HepG2 (cell line): ENCODE data around the gene SLC2A10. TPM values are rescaled to one million over a fixed set of nuclear protein-coding genes. Genes with fewer than 3 reads are reported as not detected.
A peak's percentile ranks its signal among the peaks of the same experiment; 100 is the strongest.

Source experiments
- ARID4A ChIP-seq: sonication (generic); formaldehyde crosslinking; IDR thresholded peaks from 2 replicates; pipeline ENCODE4 v1.5.0; 2020; ENCODE audit warnings: mild to moderate bottlenecking, missing genetic modification reagents, borderline replicate concordance
- ELF3 ChIP-seq: IDR thresholded peaks from 2 replicates; pipeline ENCODE4 v1.6.1; 2016; ENCODE audit warnings: missing genetic modification reagents, missing compliant biosample characterization
- FOXJ3 ChIP-seq: sonication (generic); formaldehyde crosslinking; IDR thresholded peaks from 2 replicates; pipeline ENCODE4 v1.4.0; 2020; ENCODE audit warnings: missing genetic modification reagents, mild to moderate bottlenecking, borderline replicate concordance
- HNF4A ChIP-seq: sonication (generic); formaldehyde crosslinking; IDR thresholded peaks from 2 replicates; pipeline ENCODE4 v1.4.0; 2020; ENCODE audit warnings: missing genetic modification reagents
- HNRNPLL ChIP-seq: fragments of 200-400 bp; formaldehyde crosslinking; IDR thresholded peaks from 2 replicates; pipeline ENCODE4 v1.6.1; 2017; ENCODE audit warnings: mild to moderate bottlenecking, low read depth, low read length; ENCODE audit not compliant: poor library complexity, severe bottlenecking
- NFKB2 ChIP-seq: sonication (generic); formaldehyde crosslinking; IDR thresholded peaks from 2 replicates; pipeline ENCODE4 v1.4.0; 2020; ENCODE audit warnings: missing genetic modification reagents, borderline replicate concordance
- PCBP1 ChIP-seq: fragments of 200-400 bp; formaldehyde crosslinking; IDR thresholded peaks from 2 replicates; pipeline ENCODE4 v1.6.1; 2017; ENCODE audit warnings: mild to moderate bottlenecking, low read depth, low read length, borderline replicate concordance
- RCOR2 ChIP-seq: IDR thresholded peaks from 2 replicates; pipeline ENCODE4 v1.6.1; 2016; ENCODE audit warnings: missing biosample characterization, missing genetic modification reagents
- RORA ChIP-seq: sonication (generic); formaldehyde crosslinking; IDR thresholded peaks from 2 replicates; pipeline ENCODE4 v1.5.0; 2020; ENCODE audit warnings: mild to moderate bottlenecking, missing genetic modification reagents, moderate library complexity
- SOX5 ChIP-seq: IDR thresholded peaks from 2 replicates; pipeline ENCODE4 v1.6.1; 2016; ENCODE audit warnings: borderline replicate concordance
- TBX2 ChIP-seq: sonication (generic); formaldehyde crosslinking; IDR thresholded peaks from 2 replicates; pipeline ENCODE4 v1.5.0; 2020; ENCODE audit warnings: missing genetic modification reagents, mild to moderate bottlenecking, borderline replicate concordance
- TBX3 ChIP-seq: fragments of 450-650 bp; IDR thresholded peaks from 2 replicates; pipeline ENCODE4 v1.6.1; 2017; ENCODE audit warnings: antibody characterized with exemption, mild to moderate bottlenecking, inconsistent platforms, borderline replicate concordance
- TRAFD1 ChIP-seq: sonication (generic); formaldehyde crosslinking; IDR thresholded peaks from 2 replicates; pipeline ENCODE4 v1.5.1; 2020; ENCODE audit warnings: missing genetic modification reagents, mild to moderate bottlenecking, borderline replicate concordance
- ZFP82 ChIP-seq: sonication (generic); formaldehyde crosslinking; IDR thresholded peaks from 2 replicates; pipeline ENCODE4 v1.5.1; 2020; ENCODE audit warnings: mild to moderate bottlenecking, missing genetic modification reagents, borderline replicate concordance
- ZFY ChIP-seq: sonication (generic); formaldehyde crosslinking; IDR thresholded peaks from 2 replicates; pipeline ENCODE4 v1.4.0; 2020; ENCODE audit warnings: missing genetic modification reagents
- ZMYM4 ChIP-seq: sonication (generic); formaldehyde crosslinking; IDR thresholded peaks from 2 replicates; pipeline ENCODE4 v1.8.1; 2023; ENCODE audit warnings: mild to moderate bottlenecking, missing genetic modification reagents
- ZNF383 ChIP-seq: sonication (generic); formaldehyde crosslinking; IDR thresholded peaks from 2 replicates; pipeline ENCODE4 v1.4.0; 2020; ENCODE audit warnings: missing genetic modification reagents, mild to moderate bottlenecking, borderline replicate concordance
- ZNF670 ChIP-seq: sonication (generic); formaldehyde crosslinking; IDR thresholded peaks from 2 replicates; pipeline ENCODE4 v1.8.0; 2022; ENCODE audit warnings: mild to moderate bottlenecking, missing genetic modification reagents, borderline replicate concordance
- ZNF777 ChIP-seq: sonication (generic); formaldehyde crosslinking; IDR thresholded peaks from 2 replicates; pipeline ENCODE4 v1.4.0; 2020; ENCODE audit warnings: missing genetic modification reagents
- ZSCAN12 ChIP-seq: sonication (generic); formaldehyde crosslinking; IDR thresholded peaks from 2 replicates; pipeline ENCODE4 v1.9.0; 2021; ENCODE audit warnings: mild to moderate bottlenecking, missing genetic modification reagents
- ZSCAN5A ChIP-seq: sonication (generic); formaldehyde crosslinking; IDR thresholded peaks from 2 replicates; pipeline ENCODE4 v1.8.0; 2022; ENCODE audit warnings: mild to moderate bottlenecking, missing genetic modification reagents, borderline replicate concordance
- polyA plus RNA-seq, 8 experiments: library from polyadenylated mRNA; depleted of rRNA in 3 of 8; stranded (reverse) in 7 of 8; unstranded in 1 of 8; fragments of >200 nt; fragmentation: Illumina TruSeq in 4 of 8; extraction: Trizol in 4 of 8; gene quantifications; 2 replicates each; pipeline versions ENCODE4 v1.2.1 to v1.2.3, GENCODE V29; 2011 to 2016; ENCODE audit warnings: low read depth in 4 of 8, missing spikeins in 1 of 8, mixed read lengths in 1 of 8; ENCODE audit not compliant: insufficient read depth in 1 of 8
- total RNA-seq, 5 experiments: library from RNA; depleted of rRNA; stranded (reverse); fragments of >200 nt; fragmentation: Illumina TruSeq; extraction: Trizol; gene quantifications; 2 replicates each; pipeline ENCODE4 v1.2.3, GENCODE V29; 2016; ENCODE audit warnings: low read depth in 1 of 5

Gene SLC2A10
- total and polyA plus RNA-seq, 2 of the 13 experiments (the other 11 are each of a cell fraction or from before 2014, with no cell fraction given) = 16.0 to 18.4 TPM

GRCh38 chr20:46670585-46671584, 38.6 kb upstream of the SLC2A10 start (continued):
- TF ChIP-seq HNF4A (CRISPR knock-in tag) = peak; percentile 94
- TF ChIP-seq ZMYM4 (CRISPR knock-in tag) = peak; percentile 86
- no peak for TF ChIP-seq ZSCAN5A (CRISPR knock-in tag)
- TF ChIP-seq ZNF383 = no peak
- no peak for TF ChIP-seq RORA (CRISPR knock-in tag)
- peak; percentile 98 for TF ChIP-seq ELF3 (CRISPR knock-in tag)
- TF ChIP-seq TBX3 = peak; percentile 89
- no peak; the same call in 1 of the 2 replicates for TF ChIP-seq ZFY (CRISPR knock-in tag)
- no peak for TF ChIP-seq ZSCAN12 (CRISPR knock-in tag)
- TF ChIP-seq SOX5 (CRISPR knock-in tag) = peak; percentile 96
- 0 out of 2 replicates have a peak, but pooled peaks have one; percentile 31 for TF ChIP-seq ZNF777 (CRISPR knock-in tag)
- TF ChIP-seq PCBP1 = no peak
- TF ChIP-seq RCOR2 (CRISPR knock-in tag) = peak; percentile 99
- TF ChIP-seq FOXJ3 (CRISPR knock-in tag) = peak; percentile 96
- no peak for TF ChIP-seq TRAFD1 (CRISPR knock-in tag)
- TF ChIP-seq NFKB2 (CRISPR knock-in tag) = no peak
- TF ChIP-seq ZNF670 = no peak; the same call in 1 of the 2 replicates
- peak; percentile 96 for TF ChIP-seq TBX2 (CRISPR knock-in tag)
- no peak for TF ChIP-seq HNRNPLL
- TF ChIP-seq ARID4A (CRISPR knock-in tag) = peak; percentile 42; the same call in 1 of the 2 replicates
- peak; percentile 71; the same call in 1 of the 2 replicates for TF ChIP-seq ZFP82 (CRISPR knock-in tag)
